GM19099 (cell line): ENCODE measurements around the gene TANGO2.

Experiments
- POLR2A ChIP-seq: IDR thresholded peaks from 3 replicates; pipeline ENCODE4 v1.6.1; 2011; ENCODE audit warnings: low read depth; ENCODE audit not compliant: insufficient read length; ENCODE audit errors: extremely low read depth

TANGO2 gene

GRCh38 chr22:20116376-20116950 lies 95.6 kb downstream of the TANGO2 start:
- TF ChIP-seq POLR2A, result no peak
